BLaER1 treated with 17β-estradiol and CSF1 and Interleukin-3, amounts not matched to agents 10 nM and 100 nM (cell line): Measurements from ENCODE around the gene RPRD1B.

Experiments used
- H3K27ac ChIP-seq, 11 experiments: shearing (Covaris generic); formaldehyde crosslinking; 2 replicates each; pipeline ENCODE4 v1.8.1; 2022
- H3K27me3 ChIP-seq, 11 experiments: shearing (Covaris generic); formaldehyde crosslinking; 2 replicates each; pipeline ENCODE4 v1.8.1; 2022
- H3K36me3 ChIP-seq, 11 experiments: shearing (Covaris generic); formaldehyde crosslinking; 2 replicates each; pipeline ENCODE4 v1.8.1; 2022
- H3K4me1 ChIP-seq, 10 experiments: shearing (Covaris generic); formaldehyde crosslinking; 2 replicates each; pipeline ENCODE4 v1.8.1; 2022
- H3K4me2 ChIP-seq, 11 experiments: shearing (Covaris generic); formaldehyde crosslinking; 2 replicates each; pipeline ENCODE4 v1.8.1; 2022
- H3K4me3 ChIP-seq, 10 experiments: shearing (Covaris generic); formaldehyde crosslinking; 2 replicates each; pipeline ENCODE4 v1.8.1; 2022
- H3K9ac ChIP-seq, 11 experiments: shearing (Covaris generic); formaldehyde crosslinking; 2 replicates each; pipeline ENCODE4 v1.8.1; 2022
- H3K9me3 ChIP-seq, 11 experiments: shearing (Covaris generic); formaldehyde crosslinking; replicated peaks in 1 of 11; 2 replicates each; pipeline ENCODE4 v1.8.1; 2022
- H4K20me1 ChIP-seq, 11 experiments: shearing (Covaris generic); formaldehyde crosslinking; 2 replicates each; pipeline ENCODE4 v1.8.1; 2022
- Cebpa-rat ChIP-seq, 11 experiments: shearing (Covaris generic); IDR thresholded peaks; 2 replicates each; pipeline ENCODE4 v1.8.1; 2022

RPRD1B gene

DNA sequence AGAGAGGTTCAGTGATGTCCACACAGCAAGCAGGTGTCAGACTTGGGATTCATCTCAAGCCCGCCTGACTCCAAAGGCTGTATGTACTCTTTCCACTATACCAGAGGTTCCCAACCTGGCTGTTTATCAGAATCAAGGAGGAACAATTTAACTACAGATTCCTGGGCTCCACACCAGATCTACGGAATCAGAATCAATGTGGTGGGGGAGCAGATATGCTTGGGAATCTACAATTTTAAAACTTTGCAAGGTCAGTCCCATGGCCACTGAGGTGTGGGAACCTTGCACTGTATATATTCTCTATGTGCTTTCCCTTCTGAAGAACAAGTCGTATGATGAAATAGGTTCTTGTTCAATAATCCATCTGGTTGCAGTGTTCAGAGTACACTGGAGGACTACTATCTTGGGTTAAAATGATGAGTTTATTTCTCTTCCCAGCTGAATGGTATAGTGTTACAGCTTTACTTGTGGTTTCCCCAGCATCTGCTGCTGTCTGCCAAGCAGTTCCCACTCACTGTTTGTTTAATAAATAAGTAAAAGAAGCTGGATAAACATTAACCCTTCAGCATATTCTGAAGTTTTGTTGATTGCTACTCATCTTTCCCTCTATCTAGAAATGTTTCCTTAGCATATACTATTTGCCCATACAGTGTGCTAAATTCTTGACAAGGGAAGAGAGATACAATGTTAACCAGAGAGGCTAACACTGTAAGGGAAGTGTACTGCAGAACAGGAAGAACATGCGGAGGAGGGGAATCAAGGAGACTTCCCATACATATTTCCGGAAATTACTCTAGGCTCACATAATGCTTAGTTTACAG is 10.2 kb upstream of the RPRD1B start:
- peak overlapping the region; percentile 5 to 76 (median 49); a peak in 21 of 22 replicates for H3K4me2 ChIP-seq
- peak overlapping the region in 8 of 11 experiments; percentile 2 to 41 (median 30); a peak in 7 of 22 replicates for H3K27ac ChIP-seq
- TF ChIP-seq Cebpa-rat (IDR thresholded peaks at IDR 0.05): no peak
- H3K36me3 ChIP-seq: peaks cover 7 to 91% (median 53%) of the 10 kb centered on the region in 11 experiments
- peaks cover 0 to 66% (median 31%) of the 10 kb centered on the region in 11 experiments; a peak in 17 of 22 replicates for H4K20me1 ChIP-seq
- no peak overlapping the region for H3K4me3 ChIP-seq
- peaks cover 15 to 17% (median 16%) of the 10 kb centered on the region in 11 experiments for H3K9me3 ChIP-seq
- no peaks in the 10 kb centered on the region for H3K27me3 ChIP-seq
- peaks cover 18 to 29% (median 20%) of the 10 kb centered on the region in 10 experiments for H3K4me1 ChIP-seq
- peak overlapping the region in 1 of 11 experiments; percentile 32; a peak in 1 of 22 replicates for H3K9ac ChIP-seq

DNA sequence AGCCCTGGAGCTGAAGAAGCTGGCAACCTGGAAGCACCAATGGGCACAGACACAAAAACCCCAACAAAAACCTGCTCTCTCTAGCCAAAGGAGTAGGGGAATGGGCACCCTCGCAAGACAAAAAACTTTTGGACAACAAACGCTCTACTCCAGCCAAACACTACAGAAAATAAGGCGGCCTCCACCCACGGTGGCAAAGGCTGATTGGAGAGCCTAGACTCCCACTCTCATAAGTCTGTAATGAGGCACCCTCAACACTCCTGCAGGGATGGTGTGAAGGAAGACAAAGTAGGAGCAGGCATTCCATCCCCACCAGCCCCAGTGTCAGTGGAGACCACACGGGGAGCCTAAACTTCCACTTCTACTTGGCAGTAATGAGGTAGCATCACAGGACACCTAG is 9.1 kb upstream of the RPRD1B start:
- Histone ChIP-seq H3K4me2 (peak overlapping the region; percentile 5 to 76 (median 49)), H3K36me3 (peaks cover 1 to 87% (median 43%) of the 10 kb centered on the region in 11 experiments; a peak in 21 of 22 replicates), H3K9me3 (peaks cover 4 to 5% (median 5%) of the 10 kb centered on the region in 11 experiments; a peak in 21 of 22 replicates), H4K20me1 (peaks cover 0 to 72% (median 32%) of the 10 kb centered on the region in 11 experiments; a peak in 17 of 22 replicates), H3K4me3 (no peak overlapping the region), H3K4me1 (peaks cover 18 to 29% (median 20%) of the 10 kb centered on the region in 10 experiments), H3K27ac (peak overlapping the region in 7 of 11 experiments; percentile 0 to 41 (median 28); a peak in 7 of 22 replicates), H3K9ac (no peak overlapping the region; a peak in 1 of 22 replicates), H3K27me3 (no peaks in the 10 kb centered on the region)
- no peak for TF ChIP-seq Cebpa-rat (IDR thresholded peaks at IDR 0.05)

DNA sequence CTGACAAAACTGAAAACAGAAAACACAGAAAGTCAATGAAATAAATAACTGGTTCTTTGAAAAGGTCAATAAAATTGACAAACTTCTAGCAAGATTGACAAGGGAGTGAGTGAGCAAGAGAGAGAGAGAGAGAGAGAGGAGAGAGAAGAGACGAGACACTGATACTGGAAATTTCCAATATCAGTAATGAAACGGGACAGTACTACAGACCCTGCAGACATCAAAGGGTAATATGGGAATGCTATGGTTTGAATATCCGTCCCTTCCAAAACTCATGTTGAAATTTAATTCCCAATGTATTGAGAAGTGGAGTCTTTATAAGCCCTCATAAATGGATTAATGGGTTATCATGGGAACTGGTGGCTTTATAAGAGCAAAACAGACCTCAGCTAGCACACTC is 4.1 kb upstream of the RPRD1B start:
- no peak for TF ChIP-seq Cebpa-rat (IDR thresholded peaks at IDR 0.05)
- no peak overlapping the region for H3K4me3 ChIP-seq

DNA sequence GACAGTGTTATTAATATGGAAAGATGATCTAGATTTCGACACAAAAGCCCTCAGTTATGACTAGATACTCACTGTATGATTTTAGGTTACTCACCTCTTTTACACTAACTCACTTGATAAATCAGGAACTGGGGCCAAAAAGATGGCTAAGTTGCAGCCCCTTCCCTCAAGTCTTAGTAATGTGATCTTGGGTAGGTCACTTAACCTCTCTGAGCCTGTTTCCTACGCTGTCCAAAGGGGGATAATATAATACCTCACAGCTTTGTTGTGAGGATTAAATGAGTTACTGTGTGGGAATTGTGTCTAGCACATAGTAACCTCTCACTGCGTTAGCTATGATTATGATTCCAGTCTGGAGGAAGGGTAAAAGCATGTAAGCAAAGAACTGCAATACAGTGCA is 1.6 kb upstream of the RPRD1B start:
- Histone ChIP-seq H3K36me3 (peaks cover 21 to 46% (median 30%) of the 10 kb centered on the region in 11 experiments), H3K27ac (peak overlapping the region in 5 of 11 experiments; percentile 93 to 99 (median 98); a peak in 7 of 22 replicates), H3K9ac (peak overlapping the region; percentile 88 to 98 (median 96); a peak in 15 of 22 replicates), H3K4me3 (peak overlapping the region in 9 of 10 experiments; percentile 73 to 95 (median 89); a peak in 13 of 20 replicates), H4K20me1 (peaks cover 0 to 27% (median 7%) of the 10 kb centered on the region in 11 experiments; a peak in 11 of 22 replicates), H3K4me2 (peak overlapping the region; percentile 92 to 99 (median 96)), H3K9me3 (0 out of 22 replicates have a peak, but pooled peaks cover 0 to 4% (median 0%) of the 10 kb centered on the region in 11 experiments), H3K4me1 (peaks cover 46 to 56% (median 51%) of the 10 kb centered on the region in 10 experiments), H3K27me3 (no peaks in the 10 kb centered on the region)
- TF ChIP-seq Cebpa-rat (IDR thresholded peaks at IDR 0.05): no peak

More for the DNA sequence above, 4.1 kb upstream of the RPRD1B start:
- H3K9me3 ChIP-seq: 0 out of 22 replicates have a peak, but pooled peaks cover 0 to 4% (median 0%) of the 10 kb centered on the region in 11 experiments
- peaks cover 5 to 45% (median 30%) of the 10 kb centered on the region in 11 experiments; a peak in 19 of 22 replicates for H3K36me3 ChIP-seq
- peaks cover 0 to 41% (median 9%) of the 10 kb centered on the region in 11 experiments; a peak in 16 of 22 replicates for H4K20me1 ChIP-seq
- H3K9ac ChIP-seq: no peak overlapping the region
- H3K4me2 ChIP-seq: no peak overlapping the region
- H3K4me1 ChIP-seq: peaks cover 26 to 36% (median 31%) of the 10 kb centered on the region in 10 experiments
- H3K27me3 ChIP-seq: no peaks in the 10 kb centered on the region
- H3K27ac ChIP-seq: no peak overlapping the region

DNA sequence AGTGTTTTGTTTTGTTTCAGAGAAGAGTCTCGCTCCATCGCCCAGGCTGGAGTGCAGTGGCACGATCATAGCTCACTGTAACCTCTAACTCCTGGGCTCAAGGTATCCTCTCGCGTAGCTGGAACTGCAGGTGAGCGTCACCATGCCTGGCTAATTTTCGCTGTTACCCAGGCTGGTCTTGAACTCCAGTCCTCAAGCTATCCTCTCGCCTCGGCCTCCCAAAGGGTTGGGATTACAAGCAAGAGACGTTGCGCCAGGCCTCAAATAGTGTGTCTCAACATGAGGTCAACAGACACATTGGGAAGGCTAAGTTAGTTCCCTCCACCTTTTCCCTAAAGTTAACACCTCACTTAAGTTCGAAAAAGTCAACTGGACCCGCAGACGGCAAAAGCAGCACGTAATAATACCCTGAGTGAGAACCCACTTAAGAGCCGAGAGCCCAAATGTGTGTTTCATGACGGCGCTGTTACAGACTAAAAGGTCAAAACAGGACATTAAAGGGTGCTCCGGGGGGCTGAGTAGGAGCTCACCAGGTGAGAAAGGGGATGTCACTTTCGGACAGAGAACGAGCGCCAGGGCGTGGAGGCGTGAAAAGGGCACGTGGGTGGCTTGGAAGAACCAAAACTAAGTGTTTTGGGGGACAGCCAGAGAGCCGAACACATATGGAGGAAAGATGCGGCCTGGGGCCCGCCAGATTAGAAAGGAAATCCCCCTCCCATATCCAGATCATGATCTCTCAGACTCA is 789 bp upstream of the RPRD1B start:
- Histone ChIP-seq H3K36me3 (peaks cover 25 to 46% (median 31%) of the 10 kb centered on the region in 11 experiments), H3K4me1 (peaks cover 47 to 61% (median 57%) of the 10 kb centered on the region in 10 experiments)

DNA sequence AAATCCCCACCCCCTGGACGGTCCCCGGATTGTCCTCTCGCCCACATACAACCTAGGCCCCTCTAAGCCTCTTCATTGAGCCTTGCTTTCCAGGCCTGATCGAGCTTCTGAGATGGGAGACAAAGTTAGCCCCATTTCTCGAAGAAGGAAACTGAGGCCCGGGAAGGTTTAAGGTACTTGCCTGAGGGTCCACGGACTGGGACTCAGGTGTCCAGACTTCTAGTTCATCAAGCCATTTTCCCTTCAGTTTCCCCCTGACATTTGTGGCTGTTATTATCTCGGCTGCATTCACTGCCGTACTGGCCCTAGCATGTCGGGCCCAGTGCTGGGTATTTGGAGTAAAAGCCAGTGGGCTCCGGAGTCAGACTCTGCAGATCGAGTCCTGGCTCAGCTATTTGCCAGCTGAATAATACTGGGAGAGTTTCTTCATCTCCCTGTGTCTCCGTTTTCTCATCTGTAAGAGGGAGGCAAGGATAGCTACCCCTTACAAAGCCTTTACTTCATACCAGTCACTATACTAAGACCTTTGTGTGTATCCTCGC is 633 bp downstream of the RPRD1B start:
- peaks cover 25 to 40% (median 32%) of the 10 kb centered on the region in 11 experiments; a peak in 21 of 22 replicates for H3K36me3 ChIP-seq
- no peaks in the 10 kb centered on the region for H3K27me3 ChIP-seq
- H3K4me2 ChIP-seq: peak overlapping the region; percentile 92 to 99 (median 96)
- TF ChIP-seq Cebpa-rat (IDR thresholded peaks at IDR 0.05): no peak
- H3K4me3 ChIP-seq: peak overlapping the region; percentile 73 to 95 (median 90)
- H3K4me1 ChIP-seq: peaks cover 47 to 61% (median 57%) of the 10 kb centered on the region in 10 experiments
- peaks cover under 1 to 36% (median 19%) of the 10 kb centered on the region in 11 experiments; a peak in 15 of 22 replicates for H4K20me1 ChIP-seq
- peak overlapping the region; percentile 88 to 98 (median 96) for H3K9ac ChIP-seq
- peak overlapping the region; percentile 90 to 99 (median 98) for H3K27ac ChIP-seq
- 0 out of 22 replicates have a peak, but pooled peaks cover 0 to 4% (median 0%) of the 10 kb centered on the region in 11 experiments for H3K9me3 ChIP-seq

More for the DNA sequence above, 789 bp upstream of the RPRD1B start:
- H3K9ac ChIP-seq: peak overlapping the region; percentile 88 to 98 (median 96)
- H3K9me3 ChIP-seq: 0 out of 22 replicates have a peak, but pooled peaks cover 0 to 4% (median 0%) of the 10 kb centered on the region in 11 experiments
- peak overlapping the region; percentile 73 to 95 (median 90) for H3K4me3 ChIP-seq
- H3K4me2 ChIP-seq: peak overlapping the region; percentile 92 to 99 (median 96)
- H4K20me1 ChIP-seq: peaks cover 0 to 31% (median 15%) of the 10 kb centered on the region in 11 experiments; a peak in 14 of 22 replicates
- TF ChIP-seq Cebpa-rat (IDR thresholded peaks at IDR 0.05): no peak
- no peaks in the 10 kb centered on the region for H3K27me3 ChIP-seq
- peak overlapping the region; percentile 90 to 99 (median 98) for H3K27ac ChIP-seq

DNA sequence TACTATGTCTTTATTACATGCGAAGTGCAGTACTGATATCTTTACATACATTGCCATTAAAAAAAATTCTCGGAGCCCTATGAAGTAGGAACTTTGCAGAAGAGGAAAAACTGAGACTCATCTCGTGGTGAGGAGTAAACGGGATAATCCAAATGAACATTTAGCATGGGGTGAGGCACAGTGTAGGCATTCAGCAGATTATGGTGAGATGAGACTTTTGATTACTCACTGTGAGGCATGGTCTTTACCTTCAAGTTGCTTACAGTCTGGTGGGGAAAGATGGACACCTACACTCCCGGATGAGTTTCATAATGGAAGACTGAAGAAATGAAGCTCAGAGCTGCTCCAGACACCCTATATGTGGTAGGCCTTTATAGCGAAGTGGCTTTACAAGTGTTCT is 1.4 kb downstream of the RPRD1B start:
- no peak for TF ChIP-seq Cebpa-rat (IDR thresholded peaks at IDR 0.05)
- H3K9ac ChIP-seq: peak overlapping the region; percentile 88 to 98 (median 96)
- peak overlapping the region; percentile 92 to 99 (median 96) for H3K4me2 ChIP-seq
- peaks cover 7 to 44% (median 26%) of the 10 kb centered on the region in 11 experiments; a peak in 15 of 22 replicates for H4K20me1 ChIP-seq
- H3K4me1 ChIP-seq: peaks cover 47 to 61% (median 57%) of the 10 kb centered on the region in 10 experiments
- H3K27me3 ChIP-seq: no peaks in the 10 kb centered on the region
- H3K4me3 ChIP-seq: peak overlapping the region; percentile 73 to 95 (median 90)
- peak overlapping the region in 1 of 11 experiments; percentile 98; a peak in 2 of 22 replicates for H3K27ac ChIP-seq
- no peaks in the 10 kb centered on the region for H3K9me3 ChIP-seq
- peaks cover 24 to 48% (median 36%) of the 10 kb centered on the region in 11 experiments for H3K36me3 ChIP-seq
